Hepatic stellate cell (primary cell): ENCODE results near the gene GEMIN5.

ENCODE experiments used
- DNase-seq: peaks from one replicate; pipeline ENCODE4 v3.0.0; 2011; ENCODE audit warnings: low spot score

GEMIN5 gene

GRCh38 chr5:154881986-154882385, 56.0 kb downstream of the GEMIN5 start:
- DNase-seq, result no peak

- DNase-seq, result no peak
Measured at GRCh38 chr5:154878642-154879335, 59.2 kb downstream of the GEMIN5 start.

- no peak for DNase-seq
Measured at GRCh38 chr5:154873791-154874331, 64.2 kb downstream of the GEMIN5 start.

- DNase-seq, result no peak
Measured at GRCh38 chr5:154871734-154872133, 66.3 kb downstream of the GEMIN5 start.

- no peak for DNase-seq
Measured at GRCh38 chr5:154868702-154869101, 69.3 kb downstream of the GEMIN5 start.

GRCh38 chr5:154866841-154867240, 71.2 kb downstream of the GEMIN5 start:
- DNase-seq, result no peak

- no peak for DNase-seq
Measured at GRCh38 chr5:154865466-154866184, 72.4 kb downstream of the GEMIN5 start.

GRCh38 chr5:154863291-154864080, 74.5 kb downstream of the GEMIN5 start:
- DNase-seq, result no peak

GRCh38 chr5:154862766-154863165, 75.2 kb downstream of the GEMIN5 start:
- no peak for DNase-seq

GRCh38 chr5:154861946-154862345, 76.1 kb downstream of the GEMIN5 start:
- no peak for DNase-seq

- no peak for DNase-seq
Measured at GRCh38 chr5:154860765-154861164, 77.2 kb downstream of the GEMIN5 start.

- no peak for DNase-seq
Measured at GRCh38 chr5:154860123-154860522, 77.9 kb downstream of the GEMIN5 start.

- no peak for DNase-seq
Measured at GRCh38 chr5:154858972-154859871, 78.8 kb downstream of the GEMIN5 start.

GRCh38 chr5:154858297-154858971, 79.6 kb downstream of the GEMIN5 start, which contains the start of gene CNOT8:
TSS of gene CNOT8 (plus strand) at chr5:154858627. CDS start at chr5:154863279, 4,652 bp downstream.
- peak; percentile 90 for DNase-seq

- peak; percentile 90 for DNase-seq
Measured at GRCh38 chr5:154857530-154858296, 80.3 kb downstream of the GEMIN5 start.

- no peak for DNase-seq
Measured at GRCh38 chr5:154851351-154851750, 86.7 kb downstream of the GEMIN5 start.

GRCh38 chr5:154850255-154851062, 87.6 kb downstream of the GEMIN5 start, which contains the start of gene FAXDC2:
TSS of gene FAXDC2 (minus strand) at chr5:154850603. CDS start at chr5:154838178, 12,425 bp downstream.
- peak; percentile 81 for DNase-seq

- DNase-seq, result no peak
Measured at GRCh38 chr5:154849791-154850201, 88.2 kb downstream of the GEMIN5 start.

GRCh38 chr5:154849264-154849785, 88.7 kb downstream of the GEMIN5 start:
- DNase-seq, result no peak
